HEK293 (cell line): ENCODE data around the gene DMD.

Experiments
- CTCF ChIA-PET: fragments of 350-600 bp; formaldehyde crosslinking; extraction: SDS; loops from one replicate; lab custom pipeline; 2021; ENCODE audit warnings: antibody characterized with exemption; lab: Yijun Ruan, JAX
- POLR2A ChIA-PET: fragments of 300-600 bp; formaldehyde crosslinking; extraction: SDS; loops from one replicate; lab custom pipeline; 2020; ENCODE audit warnings: antibody characterized with exemption, inconsistent platforms; lab: Yijun Ruan, JAX
- H3K27ac ChIP-seq: fragments of 200-500 bp; sonication (Bioruptor generic); 2 replicates; pipeline ENCODE4 v1.5.1; 2014; ENCODE audit warnings: low read depth, low read length, control low read depth, inconsistent platforms; ENCODE audit errors: extremely low read depth
- H3K36me3 ChIP-seq, 2 experiments: fragments of 200-500 bp in 1 of 2; sonication (Bioruptor generic) in 1 of 2; 1 replicate in 1 of 2; 2 replicates in 1 of 2; pipeline ENCODE4 v1.5.1; 2014 to 2017; ENCODE audit warnings: inconsistent platforms in 2 of 2, low read length in 2 of 2; ENCODE audit not compliant: control insufficient read depth in 2 of 2, insufficient read depth in 1 of 2
- H3K4me1 ChIP-seq: fragments of 200-500 bp; sonication (Bioruptor generic); 2 replicates; pipeline ENCODE4 v1.5.1; 2014; ENCODE audit warnings: mild to moderate bottlenecking, low read length, inconsistent platforms; ENCODE audit not compliant: control insufficient read depth, insufficient read depth
- H3K4me3 ChIP-seq: 2 replicates; pipeline ENCODE4 v1.5.1; 2011; ENCODE audit warnings: low read depth, mild to moderate bottlenecking, control low read depth, low read length, moderate library complexity
- H3K9me3 ChIP-seq: fragments of 200-500 bp; sonication (Bioruptor generic); 2 replicates; pipeline ENCODE4 v1.5.1; 2014; ENCODE audit warnings: low read depth, low read length, inconsistent platforms; ENCODE audit not compliant: control insufficient read depth, insufficient read depth
- AEBP2 ChIP-seq: fragments of 450-650 bp; formaldehyde crosslinking; IDR thresholded peaks from 2 replicates; pipeline ENCODE4 v1.5.1; 2016; ENCODE audit warnings: missing biosample characterization, missing genetic modification characterization, borderline replicate concordance
- BCL6B ChIP-seq: fragments of 450-650 bp; formaldehyde crosslinking; IDR thresholded peaks from 2 replicates; pipeline ENCODE4 v1.5.1; 2017; ENCODE audit warnings: missing biosample characterization, missing genetic modification characterization
- GLIS2 ChIP-seq: fragments of 450-650 bp; formaldehyde crosslinking; IDR thresholded peaks from 2 replicates; pipeline ENCODE4 v1.5.1; 2016; ENCODE audit warnings: missing biosample characterization, missing genetic modification characterization
- KLF7 ChIP-seq: fragments of 450-650 bp; formaldehyde crosslinking; IDR thresholded peaks from 2 replicates; pipeline ENCODE4 v1.5.1; 2016; ENCODE audit warnings: missing biosample characterization, missing genetic modification characterization, borderline replicate concordance
- KLF8 ChIP-seq: fragments of 450-650 bp; formaldehyde crosslinking; IDR thresholded peaks from 2 replicates; pipeline ENCODE4 v1.5.1; 2016; ENCODE audit warnings: missing biosample characterization, missing genetic modification characterization
- OSR2 ChIP-seq: fragments of 450-650 bp; formaldehyde crosslinking; IDR thresholded peaks from 2 replicates; pipeline ENCODE4 v1.5.1; 2016; ENCODE audit warnings: missing biosample characterization, missing genetic modification characterization
- PRDM4 ChIP-seq: fragments of 450-650 bp; formaldehyde crosslinking; IDR thresholded peaks from 2 replicates; pipeline ENCODE4 v1.5.1; 2017; ENCODE audit warnings: missing biosample characterization, missing genetic modification characterization
- ZBTB10 ChIP-seq: fragments of 450-650 bp; formaldehyde crosslinking; IDR thresholded peaks from 2 replicates; pipeline ENCODE4 v1.5.1; 2016; ENCODE audit warnings: missing biosample characterization, missing genetic modification characterization
- ZNF10 ChIP-seq: fragments of 450-650 bp; formaldehyde crosslinking; IDR thresholded peaks from 2 replicates; pipeline ENCODE4 v1.5.1; 2017; ENCODE audit warnings: missing biosample characterization, missing genetic modification characterization
- ZNF175 ChIP-seq: fragments of 450-650 bp; formaldehyde crosslinking; IDR thresholded peaks from 2 replicates; pipeline ENCODE4 v1.5.1; 2016; ENCODE audit warnings: missing biosample characterization, missing genetic modification characterization
- ZNF292 ChIP-seq: fragments of 450-650 bp; formaldehyde crosslinking; IDR thresholded peaks from 2 replicates; pipeline ENCODE4 v1.5.1; 2016; ENCODE audit warnings: low read depth, missing biosample characterization, missing genetic modification characterization, borderline replicate concordance
- ZNF324 ChIP-seq: fragments of 450-650 bp; formaldehyde crosslinking; IDR thresholded peaks from 2 replicates; pipeline ENCODE4 v1.5.1; 2016; ENCODE audit warnings: missing biosample characterization, missing genetic modification characterization
- ZNF362 ChIP-seq: fragments of 450-650 bp; formaldehyde crosslinking; IDR thresholded peaks from 2 replicates; pipeline ENCODE4 v1.5.1; 2016; ENCODE audit warnings: missing biosample characterization, missing genetic modification characterization
- ZNF394 ChIP-seq: fragments of 450-650 bp; formaldehyde crosslinking; IDR thresholded peaks from 2 replicates; pipeline ENCODE4 v1.5.1; 2016; ENCODE audit warnings: missing biosample characterization, missing genetic modification characterization, mild to moderate bottlenecking, moderate library complexity, borderline replicate concordance
- ZNF600 ChIP-seq: fragments of 450-650 bp; formaldehyde crosslinking; IDR thresholded peaks from 2 replicates; pipeline ENCODE4 v1.5.1; 2016; ENCODE audit warnings: missing biosample characterization, missing genetic modification characterization
- ZNF610 ChIP-seq: fragments of 450-650 bp; formaldehyde crosslinking; IDR thresholded peaks from 2 replicates; pipeline ENCODE4 v1.5.1; 2016; ENCODE audit warnings: missing biosample characterization, missing genetic modification characterization, borderline replicate concordance
- ZNF645 ChIP-seq: fragments of 450-650 bp; formaldehyde crosslinking; IDR thresholded peaks from 2 replicates; pipeline ENCODE4; 2016; ENCODE audit warnings: missing biosample characterization, missing genetic modification characterization
- ZNF664 ChIP-seq: fragments of 450-650 bp; formaldehyde crosslinking; IDR thresholded peaks from 2 replicates; pipeline ENCODE4 v1.5.1; 2016; ENCODE audit warnings: missing biosample characterization, missing genetic modification characterization
- ZNF777 ChIP-seq: fragments of 450-650 bp; formaldehyde crosslinking; IDR thresholded peaks from 2 replicates; pipeline ENCODE4 v1.5.1; 2017; ENCODE audit warnings: missing biosample characterization, missing genetic modification characterization, borderline replicate concordance
- ZXDB ChIP-seq: fragments of 450-650 bp; formaldehyde crosslinking; IDR thresholded peaks from 2 replicates; pipeline ENCODE4 v1.5.1; 2016; ENCODE audit warnings: missing biosample characterization, missing genetic modification characterization

The DMD gene

GRCh38 chrX:33211356-33212260 is at the start of gene DMD:
Gene DMD, minus strand, starts transcription at chrX:33211549. Its CDS starts 237 bp downstream, at chrX:33211312.
- H3K27ac ChIP-seq = no peak within 1 kb of the TSS
- no peaks in the 10 kb centered on the region; a peak in 1 of 3 replicates for H3K36me3 ChIP-seq
- no peak for TF ChIP-seq KLF7
- no peak for TF ChIP-seq ZNF175 (tag by site-specific recombination)
- ChIA-PET POLR2A (no interaction called here), CTCF (no interaction called here)
- H3K9me3 ChIP-seq = no peaks in the 10 kb centered on the region
- H3K4me3 ChIP-seq = peak within 1 kb of the TSS; percentile 15; the same call in 1 of the 2 replicates
- no peaks in the 10 kb centered on the region for H3K4me1 ChIP-seq

GRCh38 chrX:33252306-33252825 is 41.0 kb upstream of the DMD start:
- no peaks in the 10 kb centered on the region for H3K4me1 ChIP-seq
- ChIA-PET POLR2A (no interaction called here), CTCF (no interaction called here)
- TF ChIP-seq ZNF610 (tag by site-specific recombination) = no peak
- no peak for TF ChIP-seq ZBTB10 (tag by site-specific recombination)
- no peak for TF ChIP-seq ZXDB (tag by site-specific recombination)
- no peak for TF ChIP-seq ZNF664 (tag by site-specific recombination)
- no peak for TF ChIP-seq OSR2 (tag by site-specific recombination)
- no peak for TF ChIP-seq ZNF394
- TF ChIP-seq GLIS2 (tag by site-specific recombination) = no peak
- TF ChIP-seq KLF8 = no peak
- no peak for TF ChIP-seq ZNF645 (tag by site-specific recombination)
- no peak for TF ChIP-seq ZNF10 (tag by site-specific recombination)
- H3K36me3 ChIP-seq = no peaks in the 10 kb centered on the region
- H3K27ac ChIP-seq = no peak overlapping the region
- no peak overlapping the region for H3K4me3 ChIP-seq
- H3K9me3 ChIP-seq = no peaks in the 10 kb centered on the region

GRCh38 chrX:33218819-33219218 is 7.5 kb upstream of the DMD start:
- Histone ChIP-seq H3K4me3 (no peak overlapping the region), H3K4me1 (no peaks in the 10 kb centered on the region), H3K9me3 (no peaks in the 10 kb centered on the region), H3K27ac (no peak overlapping the region), H3K36me3 (no peaks in the 10 kb centered on the region)
- TF ChIP-seq ZNF324 (no peak), ZNF362 (tag by site-specific recombination) (no peak), PRDM4 (no peak), ZNF292 (no peak), ZNF777 (tag by site-specific recombination) (no peak), AEBP2 (tag by site-specific recombination) (no peak), BCL6B (no peak), ZNF600 (tag by site-specific recombination) (no peak)
- ChIA-PET CTCF (interaction anchor here (0.6 kb wide), 2 partner anchors 118 to 908 kb away, joined by 3 to 4 read pairs; no protein-coding TSS in a partner anchor), POLR2A (no interaction called here)
